Upper lobe of right lung (tissue), 1 donor: ENCODE results near the gene WWOX. TPM values are rescaled to one million over a fixed set of nuclear protein-coding genes. Genes with fewer than 3 reads are reported as not detected.

ENCODE experiments used
- ATAC-seq: fragments of 200-7000 bp; cut with Tn5 transposase; one replicate; pipeline ENCODE4 v1.9.1; 2020; ENCODE audit warnings: mild to moderate bottlenecking, moderate library complexity
- DNase-seq: peaks from one replicate; pipeline ENCODE4 v3.0.0-alpha.2; 2020
- H3K27ac ChIP-seq: fragments of 200-600 bp; one replicate; pipeline ENCODE4 v1.8.0; 2022
- H3K27me3 ChIP-seq: fragments of 200-600 bp; one replicate; pipeline ENCODE4 v1.8.0; 2022; ENCODE audit warnings: mild to moderate bottlenecking
- H3K36me3 ChIP-seq: fragments of 200-600 bp; one replicate; pipeline ENCODE4 v1.8.0; 2022
- H3K4me1 ChIP-seq: fragments of 200-600 bp; one replicate; pipeline ENCODE4 v1.8.0; 2022
- H3K4me3 ChIP-seq: fragments of 200-600 bp; one replicate; pipeline ENCODE4 v1.8.0; 2022; ENCODE audit warnings: mild to moderate bottlenecking
- H3K9me3 ChIP-seq: fragments of 200-600 bp; one replicate; pipeline ENCODE4 v1.8.0; 2022
- CTCF ChIP-seq: fragments of 200-600 bp; IDR thresholded peaks from one replicate; pipeline ENCODE4 v1.8.0; 2022; ENCODE audit warnings: antibody characterized with exemption
- intact Hi-C: fragments of 100-400 bp; cut with DNase I; formaldehyde crosslinking; loops from one replicate; pipeline ENCODE4 v1.11.0; 2022
- total RNA-seq: library from RNA; stranded (reverse); fragmentation: NEBNext Ultra II Directional; extraction: Animal tissue kit (Norgen Biotek cat#: 25700); gene quantifications from one replicate; pipeline ENCODE4 v1.2.1, GENCODE V29; 2021
- donor health status: DM: no; HTN: yes; CAD: no; lungs with severe emphysema.

Gene WWOX
- total RNA-seq, 1 donor from 2014 or later = 17.0 TPM

DNA sequence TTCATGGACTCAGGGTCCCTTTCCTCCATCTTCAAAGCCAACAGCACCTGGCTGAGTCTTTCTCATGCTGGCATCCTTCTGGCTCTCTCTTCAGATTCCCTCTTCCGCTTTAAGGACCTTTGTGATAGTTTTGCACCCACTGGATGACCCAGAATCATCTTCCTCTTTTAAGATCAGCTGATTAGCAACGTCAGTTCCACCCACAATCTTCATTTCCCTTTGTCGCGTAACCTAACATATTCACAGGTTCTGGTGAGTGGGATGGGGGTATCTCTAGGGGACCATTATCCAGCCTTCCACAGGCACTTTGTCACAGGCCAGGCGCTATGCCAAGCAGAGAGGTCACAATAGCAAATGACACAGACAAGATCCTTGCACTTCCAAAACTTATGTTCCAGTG, 907.3 kb downstream of the WWOX start:
- ATAC-seq (peak; percentile 57), DNase-seq (no peak)
- Histone ChIP-seq H3K4me1 (no peaks in the 10 kb centered on the region), H3K4me3 (no peak overlapping the region), H3K36me3 (no peaks in the 10 kb centered on the region), H3K9me3 (no peaks in the 10 kb centered on the region), H3K27ac (no peak overlapping the region), H3K27me3 (no peaks in the 10 kb centered on the region)
- no peak for TF ChIP-seq CTCF
- intact Hi-C loops = no loop called here

DNA sequence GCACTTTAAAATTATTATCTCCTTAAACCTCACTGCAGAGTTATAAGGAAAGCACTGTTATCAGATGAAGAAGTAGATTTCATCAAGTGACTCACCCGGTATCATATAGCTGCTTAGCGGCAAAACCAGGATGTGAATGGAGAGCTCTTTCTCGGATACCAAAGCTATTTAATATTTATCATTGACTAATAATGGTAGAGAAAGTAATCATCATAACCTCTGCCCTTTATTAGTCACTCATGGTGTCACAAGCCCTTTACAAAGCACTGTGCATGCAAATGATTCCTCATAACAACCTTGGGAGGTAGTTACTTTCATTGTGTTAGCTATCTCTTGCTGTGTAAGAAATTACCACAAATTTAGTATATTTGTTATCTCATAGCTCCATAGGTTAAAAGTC, 908.2 kb downstream of the WWOX start:
- ATAC-seq = no peak
- Histone ChIP-seq H3K36me3 (no peaks in the 10 kb centered on the region), H3K9me3 (no peaks in the 10 kb centered on the region), H3K4me1 (no peaks in the 10 kb centered on the region), H3K27me3 (no peaks in the 10 kb centered on the region), H3K4me3 (no peak overlapping the region), H3K27ac (no peak overlapping the region)
- TF ChIP-seq CTCF = no peak
- intact Hi-C loops = no loop called here
- DNase-seq = no peak

DNA sequence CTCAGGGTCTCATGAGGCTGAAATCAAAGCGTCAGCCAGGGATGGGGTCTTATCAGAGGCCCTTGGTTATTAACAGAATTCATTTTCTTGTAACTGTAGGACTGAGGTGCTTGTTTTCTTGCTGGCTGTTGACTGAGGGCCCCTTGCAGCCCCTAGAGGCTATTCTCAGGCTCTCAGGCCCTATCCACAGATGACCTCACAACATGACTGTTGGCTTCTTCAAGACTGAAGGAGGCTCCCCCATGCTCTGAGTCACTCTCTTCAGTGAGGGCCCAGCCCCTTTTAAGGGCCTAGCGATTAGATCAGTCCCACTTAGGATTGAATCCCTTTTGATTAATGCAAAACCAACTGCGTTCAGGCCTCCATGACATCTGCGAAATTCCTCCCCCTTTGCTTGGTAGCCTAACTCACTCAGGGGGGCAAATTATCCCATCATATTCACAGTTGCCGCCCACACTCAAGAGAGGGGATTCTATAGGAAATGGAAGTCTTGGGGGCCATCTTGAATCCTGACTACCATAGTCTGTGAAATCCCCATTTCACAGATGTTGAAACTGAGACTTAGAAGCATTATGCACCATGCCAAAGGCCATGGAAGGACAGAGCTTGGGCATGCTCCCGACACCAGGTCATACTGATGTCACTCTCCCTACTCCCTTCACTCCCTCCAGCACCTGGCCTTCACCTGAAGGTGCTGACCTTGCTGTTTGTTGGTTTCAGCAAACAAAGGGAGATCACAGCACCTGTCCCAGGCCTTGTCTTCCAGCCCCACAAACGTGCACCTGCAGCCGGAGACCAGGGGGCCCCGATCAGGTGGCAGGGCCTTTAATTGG, 908.8 kb downstream of the WWOX start:
- Histone ChIP-seq H3K4me3 (no peak overlapping the region), H3K4me1 (no peaks in the 10 kb centered on the region), H3K27me3 (no peaks in the 10 kb centered on the region), H3K27ac (no peak overlapping the region), H3K36me3 (no peaks in the 10 kb centered on the region), H3K9me3 (no peaks in the 10 kb centered on the region)
- DNase-seq (no peak), ATAC-seq (no peak)
- TF ChIP-seq CTCF = no peak
- intact Hi-C loops = no loop called here

DNA sequence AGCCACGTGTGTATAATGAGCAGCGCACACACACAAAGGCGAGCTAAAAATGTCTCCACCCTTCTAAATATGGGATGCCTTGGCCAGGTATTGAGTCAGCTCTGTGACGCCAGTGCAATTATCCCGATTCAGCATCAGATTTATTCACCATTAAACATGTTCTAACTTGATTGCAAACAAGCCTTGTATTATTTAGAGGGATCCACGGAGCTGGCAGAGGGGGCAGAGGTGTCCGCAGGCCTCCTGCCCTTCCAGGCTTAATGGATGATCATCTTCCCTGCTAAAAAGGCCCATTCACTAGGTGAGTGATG, 909.4 kb downstream of the WWOX start:
- Histone ChIP-seq H3K27ac (no peak overlapping the region), H3K36me3 (no peaks in the 10 kb centered on the region), H3K27me3 (no peaks in the 10 kb centered on the region), H3K4me3 (no peak overlapping the region), H3K9me3 (no peaks in the 10 kb centered on the region), H3K4me1 (no peaks in the 10 kb centered on the region)
- TF ChIP-seq CTCF = no peak
- ATAC-seq = no peak
- intact Hi-C loops = no loop called here
- no peak for DNase-seq

DNA sequence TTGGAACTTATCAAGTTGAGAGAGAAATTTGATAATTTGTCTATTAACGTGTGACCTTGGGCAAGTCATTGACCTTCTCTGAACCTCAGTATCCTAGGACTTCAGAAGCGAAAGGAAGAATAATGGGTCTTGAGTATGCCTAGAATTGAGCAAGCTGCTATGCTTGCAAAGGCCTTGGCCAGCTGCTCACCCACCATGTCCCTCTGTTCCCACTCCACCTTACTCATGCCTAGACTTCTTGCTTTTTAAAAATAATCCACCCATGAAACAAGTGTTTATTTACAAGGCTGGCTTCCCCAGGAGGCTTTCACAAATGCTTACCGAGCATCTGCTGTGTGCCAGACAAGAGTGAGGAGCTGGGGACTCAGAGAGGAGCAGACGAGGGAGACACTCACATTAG, 910.4 kb downstream of the WWOX start:
- intact Hi-C loops = no loop called here
- ATAC-seq (no peak), DNase-seq (no peak)
- TF ChIP-seq CTCF = no peak
- no peaks in the 10 kb centered on the region for H3K4me1 ChIP-seq
- no peaks in the 10 kb centered on the region for H3K27me3 ChIP-seq
- no peak overlapping the region for H3K27ac ChIP-seq
- no peaks in the 10 kb centered on the region for H3K36me3 ChIP-seq
- no peaks in the 10 kb centered on the region for H3K9me3 ChIP-seq
- no peak overlapping the region for H3K4me3 ChIP-seq

DNA sequence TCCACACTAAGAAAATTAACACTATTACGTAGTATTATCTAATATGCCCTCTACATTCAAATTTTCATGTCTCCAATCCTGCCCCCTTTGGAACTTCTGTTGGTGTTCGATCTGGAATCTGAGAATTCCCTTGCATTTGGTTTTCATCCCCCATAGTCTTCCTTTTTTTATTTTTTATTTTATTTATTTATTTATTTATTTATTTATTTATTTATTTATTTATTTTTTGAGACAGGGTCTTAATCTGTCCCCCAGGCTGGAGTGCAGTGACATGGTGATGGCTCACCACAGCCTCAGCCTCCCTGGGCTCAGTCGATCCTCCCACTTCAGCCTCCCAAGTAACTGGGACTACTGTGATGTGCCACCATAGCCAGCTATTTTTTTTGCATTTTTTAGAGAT, 911.8 kb downstream of the WWOX start:
- TF ChIP-seq CTCF = no peak
- no peak overlapping the region for H3K4me3 ChIP-seq
- DNase-seq (no peak), ATAC-seq (no peak)
- no peaks in the 10 kb centered on the region for H3K27me3 ChIP-seq
- no peak overlapping the region for H3K27ac ChIP-seq
- H3K36me3 ChIP-seq = no peaks in the 10 kb centered on the region
- no peaks in the 10 kb centered on the region for H3K4me1 ChIP-seq
- intact Hi-C loops = no loop called here
- H3K9me3 ChIP-seq = no peaks in the 10 kb centered on the region
